ENCODE results near the gene PTP4A2. TPM values are rescaled to one million over a fixed set of nuclear protein-coding genes. Genes with fewer than 3 reads are reported as not detected.
"Not testable (repeated sequence)": the region's sequence is repeated elsewhere in the genome, so short reads cannot be mapped to it uniquely, and the experiment has no call there.

The PTP4A2 gene
- total RNA-seq, 1 donor from 2014 or later = 455 TPM

GRCh38 chr1:31926853-31927660, 11.1 kb downstream of the PTP4A2 start:
- DNase-seq (ENCODE audit: low spot score in 2 of 2) (no peak), FAIRE-seq (no peak)

- no peak for DNase-seq (ENCODE audit: low spot score in 2 of 2)
- no peak for FAIRE-seq
Observed at GRCh38 chr1:31926252-31926651, 11.9 kb downstream of the PTP4A2 start.

GRCh38 chr1:31925824-31926223, 12.3 kb downstream of the PTP4A2 start:
- FAIRE-seq; DNase-seq (ENCODE audit: low spot score in 2 of 2): not testable (repeated sequence)

GRCh38 chr1:31924839-31925238, 13.3 kb downstream of the PTP4A2 start:
- FAIRE-seq = no peak

GRCh38 chr1:31923901-31924535, 14.2 kb downstream of the PTP4A2 start:
- FAIRE-seq = no peak
- peak in 1 of 2 donors; percentile 38 for DNase-seq (ENCODE audit: low spot score in 2 of 2)

More at GRCh38 chr1:31924839-31925238, 13.3 kb downstream of the PTP4A2 start:
- no peak for DNase-seq (ENCODE audit: low spot score in 2 of 2)

GRCh38 chr1:31920956-31921355, 17.2 kb downstream of the PTP4A2 start:
- FAIRE-seq (no peak), DNase-seq (ENCODE audit: low spot score in 2 of 2) (no peak)

GRCh38 chr1:31919591-31919990, 18.6 kb downstream of the PTP4A2 start:
- no peak for FAIRE-seq
- no peak for DNase-seq (ENCODE audit: low spot score in 2 of 2)

- DNase-seq (ENCODE audit: low spot score in 2 of 2) (no peak), FAIRE-seq (no peak)
Observed at GRCh38 chr1:31915438-31915837, 22.7 kb downstream of the PTP4A2 start.

- DNase-seq (ENCODE audit: low spot score in 2 of 2) (no peak), FAIRE-seq (no peak)
Observed at GRCh38 chr1:31913968-31914367, 24.2 kb downstream of the PTP4A2 start.

GRCh38 chr1:31912839-31913239, 25.3 kb downstream of the PTP4A2 start:
- no peak for DNase-seq (ENCODE audit: low spot score in 2 of 2)
- no peak for FAIRE-seq

- no peak for FAIRE-seq
- no peak for DNase-seq (ENCODE audit: low spot score in 2 of 2)
Observed at GRCh38 chr1:31911994-31912780, 26.0 kb downstream of the PTP4A2 start.

GRCh38 chr1:31910933-31911332, 27.2 kb downstream of the PTP4A2 start:
- DNase-seq (ENCODE audit: low spot score in 2 of 2) (no peak), FAIRE-seq (no peak)

- DNase-seq (ENCODE audit: low spot score in 2 of 2) = no peak
- FAIRE-seq = no peak
Observed at GRCh38 chr1:31909691-31910090, 28.5 kb downstream of the PTP4A2 start.

GRCh38 chr1:31906557-31906956, 31.6 kb downstream of the PTP4A2 start:
- FAIRE-seq = no peak

GRCh38 chr1:31905681-31906080, 32.5 kb downstream of the PTP4A2 start:
- no peak for FAIRE-seq
- no peak for DNase-seq (ENCODE audit: low spot score in 2 of 2)

More at GRCh38 chr1:31906557-31906956, 31.6 kb downstream of the PTP4A2 start:
- no peak for DNase-seq (ENCODE audit: low spot score in 2 of 2)

- DNase-seq (ENCODE audit: low spot score in 2 of 2) (no peak), FAIRE-seq (no peak)
Observed at GRCh38 chr1:31905093-31905509, 33.1 kb downstream of the PTP4A2 start.

- DNase-seq (ENCODE audit: low spot score in 2 of 2) (no peak), FAIRE-seq (no peak)
Observed at GRCh38 chr1:31904339-31905092, 33.7 kb downstream of the PTP4A2 start.

GRCh38 chr1:31902510-31902860, 35.7 kb downstream of the PTP4A2 start:
- FAIRE-seq (no peak), DNase-seq (ENCODE audit: low spot score in 2 of 2) (no peak)

GRCh38 chr1:31901838-31902509, 36.2 kb downstream of the PTP4A2 start:
- no peak for DNase-seq (ENCODE audit: low spot score in 2 of 2)

GRCh38 chr1:31900790-31901189, 37.4 kb downstream of the PTP4A2 start:
- no peak for FAIRE-seq

More at GRCh38 chr1:31901838-31902509, 36.2 kb downstream of the PTP4A2 start:
- FAIRE-seq = no peak

More at GRCh38 chr1:31900790-31901189, 37.4 kb downstream of the PTP4A2 start:
- no peak for DNase-seq (ENCODE audit: low spot score in 2 of 2)
